ENCODE measurements around the gene GDF9. TPM values are rescaled to one million over a fixed set of nuclear protein-coding genes. Genes with fewer than 3 reads are reported as not detected.

GDF9 gene, protein sequence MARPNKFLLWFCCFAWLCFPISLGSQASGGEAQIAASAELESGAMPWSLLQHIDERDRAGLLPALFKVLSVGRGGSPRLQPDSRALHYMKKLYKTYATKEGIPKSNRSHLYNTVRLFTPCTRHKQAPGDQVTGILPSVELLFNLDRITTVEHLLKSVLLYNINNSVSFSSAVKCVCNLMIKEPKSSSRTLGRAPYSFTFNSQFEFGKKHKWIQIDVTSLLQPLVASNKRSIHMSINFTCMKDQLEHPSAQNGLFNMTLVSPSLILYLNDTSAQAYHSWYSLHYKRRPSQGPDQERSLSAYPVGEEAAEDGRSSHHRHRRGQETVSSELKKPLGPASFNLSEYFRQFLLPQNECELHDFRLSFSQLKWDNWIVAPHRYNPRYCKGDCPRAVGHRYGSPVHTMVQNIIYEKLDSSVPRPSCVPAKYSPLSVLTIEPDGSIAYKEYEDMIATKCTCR
- under 1 TPM in 4 of 7 donors, not detected in 3; 0.17 to 0.40 (median 0.34) TPM for total RNA-seq
- under 1 TPM; 0.29 to 0.59 (median 0.56) TPM for polyA plus RNA-seq
- long read RNA-seq, donor 1, partial matches to known transcripts: 128 of 327 reads
- long read RNA-seq, donor 1, other reads (novel, unspliced or antisense): 199 of 327 reads
- long read RNA-seq, donor 2: 0 reads

DNA sequence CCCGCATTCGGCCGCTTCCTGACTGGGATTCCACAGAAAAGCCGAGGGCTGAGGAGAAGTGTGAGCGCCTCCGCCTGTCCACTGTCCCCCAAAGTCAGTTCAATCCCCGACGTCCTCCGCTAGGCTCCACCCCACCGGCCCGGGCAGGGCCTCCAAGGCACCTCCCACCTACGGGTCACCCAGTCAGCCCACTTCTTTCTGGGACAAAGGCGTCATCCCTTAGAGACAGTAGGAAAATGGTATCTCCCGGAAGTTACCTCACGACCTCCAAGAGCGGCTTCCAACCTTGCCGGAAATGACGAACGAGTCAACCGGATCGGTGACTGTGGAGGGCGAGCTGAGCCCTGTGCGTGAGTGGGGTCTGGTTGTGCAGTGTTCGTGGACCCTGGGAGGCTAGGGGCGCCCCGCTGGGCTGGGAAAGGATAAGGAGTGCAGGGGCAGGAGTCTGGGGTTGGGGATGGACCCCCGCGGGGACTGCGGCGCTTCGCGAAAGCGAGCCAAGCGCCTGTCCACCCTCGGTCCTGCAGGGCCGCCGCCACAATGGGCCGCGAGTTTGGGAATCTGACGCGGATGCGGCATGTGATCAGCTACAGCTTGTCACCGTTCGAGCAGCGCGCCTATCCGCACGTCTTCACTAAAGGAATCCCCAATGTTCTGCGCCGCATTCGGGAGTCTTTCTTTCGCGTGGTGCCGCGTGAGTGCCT is at the start of gene GDF9, which contains the start of gene UQCRQ:
TSS of gene GDF9 (minus strand) at position 128 of the 704 bp plus-strand sequence. CDS start 1,936 bp downstream, outside the sequence.
TSS of gene UQCRQ (plus strand) at position 301 of the 704 bp plus-strand sequence. CDS start at position 541, 240 bp downstream.
- H3K9me3 ChIP-seq: no peaks in the 10 kb centered on the region
- WGBS, 5 donors: 0 to 1% (median 0%) methylated on average over 40 to 55 of the region's 55 CpGs
- H3K27me3 ChIP-seq (replicated peaks in 1 of 7): no peaks in the 10 kb centered on the region
- peak; percentile 97 for DNase-seq
- peaks cover 0 to 30% (median 25%) of the 10 kb centered on the region in 6 donors for H3K4me1 ChIP-seq
- intact Hi-C loops (cut with DNase I; ENCODE audit: low total_unique reads): no loop called here
- peak within 1 kb of the TSS; percentile 60 to 92 (median 82) for H3K4me3 ChIP-seq
- H3K27ac ChIP-seq: peak within 1 kb of the TSS; percentile 82 to 96 (median 94)
- peak; percentile 93 to 98 (median 97) for TF ChIP-seq POLR2AphosphoS5 (IDR thresholded peaks at IDR 0.05)
- TF ChIP-seq POLR2A (IDR thresholded peaks at IDR 0.05): no peak
- TF ChIP-seq, protein P1, sequence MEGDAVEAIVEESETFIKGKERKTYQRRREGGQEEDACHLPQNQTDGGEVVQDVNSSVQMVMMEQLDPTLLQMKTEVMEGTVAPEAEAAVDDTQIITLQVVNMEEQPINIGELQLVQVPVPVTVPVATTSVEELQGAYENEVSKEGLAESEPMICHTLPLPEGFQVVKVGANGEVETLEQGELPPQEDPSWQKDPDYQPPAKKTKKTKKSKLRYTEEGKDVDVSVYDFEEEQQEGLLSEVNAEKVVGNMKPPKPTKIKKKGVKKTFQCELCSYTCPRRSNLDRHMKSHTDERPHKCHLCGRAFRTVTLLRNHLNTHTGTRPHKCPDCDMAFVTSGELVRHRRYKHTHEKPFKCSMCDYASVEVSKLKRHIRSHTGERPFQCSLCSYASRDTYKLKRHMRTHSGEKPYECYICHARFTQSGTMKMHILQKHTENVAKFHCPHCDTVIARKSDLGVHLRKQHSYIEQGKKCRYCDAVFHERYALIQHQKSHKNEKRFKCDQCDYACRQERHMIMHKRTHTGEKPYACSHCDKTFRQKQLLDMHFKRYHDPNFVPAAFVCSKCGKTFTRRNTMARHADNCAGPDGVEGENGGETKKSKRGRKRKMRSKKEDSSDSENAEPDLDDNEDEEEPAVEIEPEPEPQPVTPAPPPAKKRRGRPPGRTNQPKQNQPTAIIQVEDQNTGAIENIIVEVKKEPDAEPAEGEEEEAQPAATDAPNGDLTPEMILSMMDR (IDR thresholded peaks at IDR 0.05 in 8 of 11, conservative IDR thresholded peaks at IDR 0.05 in 3 of 11): peak in 6 of 11 experiments; percentile 2 to 45 (median 27)
- peaks cover 4 to 41% (median 23%) of the 10 kb centered on the region in 6 donors for H3K36me3 ChIP-seq

DNA sequence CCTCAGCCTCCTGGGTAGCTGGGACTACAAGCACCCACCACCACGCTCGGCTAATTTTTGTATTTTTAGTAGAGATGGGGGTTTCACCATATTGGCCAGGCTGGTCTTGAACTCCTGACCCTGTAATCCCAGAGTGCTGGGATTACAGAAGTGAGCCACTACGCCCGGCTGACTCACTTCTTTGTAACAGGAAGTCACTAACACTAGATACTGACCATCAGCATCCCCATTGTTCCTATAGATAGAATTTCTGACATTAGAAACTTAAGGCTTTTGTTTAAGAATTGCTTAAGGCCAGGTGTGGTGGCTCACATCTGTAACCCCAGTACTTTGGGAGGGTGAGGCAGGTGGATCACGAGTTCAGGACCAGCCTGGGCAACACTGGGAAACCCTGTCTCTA is 49.4 kb upstream of the GDF9 start:
- Histone ChIP-seq H3K4me1 (peaks cover 0 to 14% (median 2%) of the 10 kb centered on the region in 6 donors), H3K9me3 (no peaks in the 10 kb centered on the region), H3K27ac (no peak overlapping the region), H3K27me3 (replicated peaks in 1 of 7) (no peaks in the 10 kb centered on the region), H3K36me3 (peaks cover 0 to 98% (median 37%) of the 10 kb centered on the region in 6 donors), H3K4me3 (no peak overlapping the region)
- TF ChIP-seq POLR2AphosphoS5 (IDR thresholded peaks at IDR 0.05) (no peak), POLR2A (IDR thresholded peaks at IDR 0.05) (no peak)
- TF ChIP-seq, protein P1 (IDR thresholded peaks at IDR 0.05 in 8 of 11, conservative IDR thresholded peaks at IDR 0.05 in 3 of 11): no peak
- intact Hi-C loops (cut with DNase I; ENCODE audit: low total_unique reads): no loop called here
- DNase-seq: no peak
- WGBS, 5 donors: 67 to 82% (median 73%) methylated on average over 5 of the region's 5 CpGs

DNA sequence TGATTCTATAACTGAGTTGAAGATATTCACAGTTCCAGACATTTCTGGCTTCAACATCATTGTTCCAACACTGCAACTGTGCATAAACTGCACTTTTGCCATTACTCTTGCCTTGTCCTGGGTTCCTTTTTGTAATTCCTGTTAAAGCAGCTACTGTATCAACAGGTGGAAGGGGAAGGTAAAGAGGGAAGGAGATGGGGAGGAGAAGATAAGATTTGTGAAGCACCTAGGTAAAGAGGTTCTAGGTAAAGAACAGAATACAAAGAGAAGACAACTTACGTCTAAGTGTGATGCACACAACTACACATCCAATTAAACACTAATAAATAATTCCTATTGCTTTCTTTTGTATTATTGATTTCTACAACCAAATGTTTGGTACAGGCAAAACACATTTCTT is 43.4 kb upstream of the GDF9 start:
- WGBS, 5 donors: 93 to 100% (median 95%) methylated on average over 1 of the region's 1 CpG
- intact Hi-C loops (cut with DNase I; ENCODE audit: low total_unique reads): no loop called here
- Histone ChIP-seq H3K9me3 (no peaks in the 10 kb centered on the region), H3K27me3 (replicated peaks in 1 of 7) (no peaks in the 10 kb centered on the region), H3K4me3 (no peak overlapping the region), H3K36me3 (peaks cover 0 to 68% (median 23%) of the 10 kb centered on the region in 6 donors), H3K4me1 (peaks cover 0 to 12% (median 0%) of the 10 kb centered on the region in 6 donors), H3K27ac (no peak overlapping the region)
- no peak for DNase-seq
- TF ChIP-seq POLR2A (IDR thresholded peaks at IDR 0.05) (no peak), POLR2AphosphoS5 (IDR thresholded peaks at IDR 0.05) (no peak)
- TF ChIP-seq, protein P1 (IDR thresholded peaks at IDR 0.05 in 8 of 11, conservative IDR thresholded peaks at IDR 0.05 in 3 of 11): no peak
